ENCODE results near the gene ZNF740. TPM values are rescaled to one million over a fixed set of nuclear protein-coding genes. Genes with fewer than 3 reads are reported as not detected.

Gene ZNF740
- total RNA-seq, 1 donor from 2014 or later = 59.6 TPM

DNA sequence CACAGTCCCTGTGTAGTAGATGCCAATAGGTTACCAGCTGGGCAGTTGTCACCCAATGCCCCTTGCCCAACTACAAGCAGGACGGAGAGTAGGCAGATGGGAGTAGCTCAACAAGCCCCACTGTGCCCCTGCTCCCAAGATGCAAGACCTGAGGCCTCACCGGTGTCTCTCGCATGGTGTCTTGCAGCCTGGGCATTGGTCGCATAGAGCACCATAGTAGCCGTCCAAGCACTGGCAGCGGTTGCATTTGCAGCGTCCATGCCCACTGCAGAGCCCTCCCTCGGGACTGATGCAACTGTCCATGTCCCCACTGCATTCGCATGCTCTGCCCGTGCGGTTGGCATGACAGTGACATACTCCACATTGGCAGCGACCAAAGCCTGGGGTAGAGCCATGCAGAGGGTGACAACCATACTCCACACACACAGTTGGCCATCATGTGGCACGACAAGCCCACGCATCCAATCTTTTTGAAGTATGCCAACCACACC, 12.1 kb downstream of the ZNF740 start:
- TF ChIP-seq, protein P1, sequence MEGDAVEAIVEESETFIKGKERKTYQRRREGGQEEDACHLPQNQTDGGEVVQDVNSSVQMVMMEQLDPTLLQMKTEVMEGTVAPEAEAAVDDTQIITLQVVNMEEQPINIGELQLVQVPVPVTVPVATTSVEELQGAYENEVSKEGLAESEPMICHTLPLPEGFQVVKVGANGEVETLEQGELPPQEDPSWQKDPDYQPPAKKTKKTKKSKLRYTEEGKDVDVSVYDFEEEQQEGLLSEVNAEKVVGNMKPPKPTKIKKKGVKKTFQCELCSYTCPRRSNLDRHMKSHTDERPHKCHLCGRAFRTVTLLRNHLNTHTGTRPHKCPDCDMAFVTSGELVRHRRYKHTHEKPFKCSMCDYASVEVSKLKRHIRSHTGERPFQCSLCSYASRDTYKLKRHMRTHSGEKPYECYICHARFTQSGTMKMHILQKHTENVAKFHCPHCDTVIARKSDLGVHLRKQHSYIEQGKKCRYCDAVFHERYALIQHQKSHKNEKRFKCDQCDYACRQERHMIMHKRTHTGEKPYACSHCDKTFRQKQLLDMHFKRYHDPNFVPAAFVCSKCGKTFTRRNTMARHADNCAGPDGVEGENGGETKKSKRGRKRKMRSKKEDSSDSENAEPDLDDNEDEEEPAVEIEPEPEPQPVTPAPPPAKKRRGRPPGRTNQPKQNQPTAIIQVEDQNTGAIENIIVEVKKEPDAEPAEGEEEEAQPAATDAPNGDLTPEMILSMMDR (conservative IDR thresholded peaks at IDR 0.05) = no peak
- Mint-ChIP-seq H3K4me1 (peaks cover 11% of the 10 kb centered on the region), H3K4me3 (no peak overlapping the region), H3K27ac (ENCODE audit: unreplicated experiment) (peak overlapping the region; percentile 27), H3K27me3 (ENCODE audit: low read depth) (peaks cover 42% of the 10 kb centered on the region), H3K36me3 (ENCODE audit: low read depth) (peaks cover under 1% of the 10 kb centered on the region), H3K9me3 (no peaks in the 10 kb centered on the region)
- no peak for DNase-seq (ENCODE audit: low read depth, low spot score)

DNA sequence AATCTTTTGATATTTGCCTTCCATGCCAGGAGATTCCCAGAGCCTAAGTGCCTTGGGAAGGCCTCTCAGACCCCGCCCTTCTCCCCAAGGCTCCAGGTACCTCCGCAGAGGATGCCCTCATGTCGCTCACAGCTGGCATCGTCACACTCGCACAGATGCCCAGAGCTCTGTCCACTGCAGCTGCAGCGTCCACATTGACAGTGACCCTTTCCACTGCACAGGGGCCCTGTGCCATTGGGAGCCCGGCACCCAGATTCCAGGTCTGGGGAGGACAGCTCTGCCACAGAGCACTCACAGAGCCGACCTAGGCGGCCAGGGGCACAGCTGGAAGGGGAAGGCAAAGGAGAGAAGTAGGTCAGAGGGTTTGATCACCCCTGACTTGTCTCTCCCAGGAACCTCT, 12.5 kb downstream of the ZNF740 start:
- Mint-ChIP-seq H3K4me3 (no peak overlapping the region), H3K9me3 (no peaks in the 10 kb centered on the region), H3K4me1 (peaks cover 11% of the 10 kb centered on the region), H3K27me3 (ENCODE audit: low read depth) (peaks cover 45% of the 10 kb centered on the region), H3K27ac (ENCODE audit: unreplicated experiment) (peak overlapping the region; percentile 27), H3K36me3 (ENCODE audit: low read depth) (no peaks in the 10 kb centered on the region)
- TF ChIP-seq, protein P1 (conservative IDR thresholded peaks at IDR 0.05) = no peak
- no peak for DNase-seq (ENCODE audit: low read depth, low spot score)

DNA sequence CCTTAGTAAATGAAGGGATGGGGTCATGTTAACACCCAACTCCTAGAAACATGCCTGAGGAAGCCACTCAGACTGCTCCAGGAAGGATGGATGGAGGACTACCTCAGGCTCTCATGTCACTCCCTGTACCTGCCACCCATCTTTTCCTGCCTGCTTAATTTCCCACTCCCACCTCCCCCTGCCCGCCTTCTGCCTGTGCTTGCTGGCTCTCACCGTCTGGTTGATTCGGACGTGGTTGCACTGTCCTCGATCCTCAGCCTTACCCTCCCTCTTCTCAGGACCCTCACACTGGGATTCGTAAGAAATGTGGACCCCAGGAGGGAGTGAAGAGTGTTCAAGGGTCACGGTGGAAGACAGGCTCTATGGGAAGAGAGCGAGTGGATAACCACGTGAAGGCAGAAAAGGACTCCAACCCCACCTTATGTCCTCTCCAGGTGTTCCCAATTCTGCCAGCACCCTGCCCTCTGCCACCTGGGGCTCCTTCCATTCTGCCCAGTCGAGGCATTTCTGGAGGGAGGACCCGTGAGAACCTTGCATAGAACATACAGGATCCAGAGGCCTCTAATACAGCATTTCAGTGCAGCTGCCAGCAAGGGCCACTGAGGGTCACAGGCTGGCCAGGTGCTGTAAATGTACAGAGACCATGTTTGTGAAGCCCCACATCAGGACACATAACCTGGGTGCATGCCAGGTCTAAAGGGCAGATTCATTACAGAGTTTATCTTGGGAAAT, 13.6 kb downstream of the ZNF740 start:
- Mint-ChIP-seq H3K4me3 (no peak overlapping the region), H3K4me1 (peaks cover 6% of the 10 kb centered on the region), H3K36me3 (ENCODE audit: low read depth) (no peaks in the 10 kb centered on the region), H3K27me3 (ENCODE audit: low read depth) (peaks cover 56% of the 10 kb centered on the region), H3K27ac (ENCODE audit: unreplicated experiment) (no peak overlapping the region), H3K9me3 (no peaks in the 10 kb centered on the region)
- TF ChIP-seq, protein P1 (conservative IDR thresholded peaks at IDR 0.05) = no peak
- DNase-seq (ENCODE audit: low read depth, low spot score) = no peak

DNA sequence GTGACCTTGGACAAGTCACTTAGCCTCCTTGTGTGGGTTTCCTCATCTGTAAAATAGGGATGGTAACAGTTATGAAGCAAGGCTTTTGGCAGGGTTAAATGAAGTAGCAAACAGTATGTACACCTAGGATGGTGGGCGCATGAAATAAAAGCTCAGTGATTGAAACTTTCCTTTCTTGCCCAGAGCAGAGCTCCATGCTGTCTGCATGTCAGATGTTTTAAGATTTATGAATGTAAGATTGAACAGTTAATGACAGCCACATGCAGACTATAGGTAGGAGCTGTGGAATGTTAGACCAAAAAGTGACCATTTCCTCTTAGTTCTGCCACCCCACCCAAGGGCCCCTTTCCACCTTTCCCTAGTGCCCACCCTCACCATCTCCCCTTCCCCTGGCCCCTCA, 14.5 kb downstream of the ZNF740 start:
- TF ChIP-seq, protein P1 (conservative IDR thresholded peaks at IDR 0.05) = no peak
- no peaks in the 10 kb centered on the region for H3K36me3 Mint-ChIP-seq (ENCODE audit: low read depth)
- no peaks in the 10 kb centered on the region for H3K9me3 Mint-ChIP-seq
- H3K27ac Mint-ChIP-seq (ENCODE audit: unreplicated experiment) = no peak overlapping the region
- peaks cover 62% of the 10 kb centered on the region for H3K27me3 Mint-ChIP-seq (ENCODE audit: low read depth)
- H3K4me3 Mint-ChIP-seq = no peak overlapping the region
- no peak for DNase-seq (ENCODE audit: low read depth, low spot score)
- peaks cover 6% of the 10 kb centered on the region for H3K4me1 Mint-ChIP-seq

DNA sequence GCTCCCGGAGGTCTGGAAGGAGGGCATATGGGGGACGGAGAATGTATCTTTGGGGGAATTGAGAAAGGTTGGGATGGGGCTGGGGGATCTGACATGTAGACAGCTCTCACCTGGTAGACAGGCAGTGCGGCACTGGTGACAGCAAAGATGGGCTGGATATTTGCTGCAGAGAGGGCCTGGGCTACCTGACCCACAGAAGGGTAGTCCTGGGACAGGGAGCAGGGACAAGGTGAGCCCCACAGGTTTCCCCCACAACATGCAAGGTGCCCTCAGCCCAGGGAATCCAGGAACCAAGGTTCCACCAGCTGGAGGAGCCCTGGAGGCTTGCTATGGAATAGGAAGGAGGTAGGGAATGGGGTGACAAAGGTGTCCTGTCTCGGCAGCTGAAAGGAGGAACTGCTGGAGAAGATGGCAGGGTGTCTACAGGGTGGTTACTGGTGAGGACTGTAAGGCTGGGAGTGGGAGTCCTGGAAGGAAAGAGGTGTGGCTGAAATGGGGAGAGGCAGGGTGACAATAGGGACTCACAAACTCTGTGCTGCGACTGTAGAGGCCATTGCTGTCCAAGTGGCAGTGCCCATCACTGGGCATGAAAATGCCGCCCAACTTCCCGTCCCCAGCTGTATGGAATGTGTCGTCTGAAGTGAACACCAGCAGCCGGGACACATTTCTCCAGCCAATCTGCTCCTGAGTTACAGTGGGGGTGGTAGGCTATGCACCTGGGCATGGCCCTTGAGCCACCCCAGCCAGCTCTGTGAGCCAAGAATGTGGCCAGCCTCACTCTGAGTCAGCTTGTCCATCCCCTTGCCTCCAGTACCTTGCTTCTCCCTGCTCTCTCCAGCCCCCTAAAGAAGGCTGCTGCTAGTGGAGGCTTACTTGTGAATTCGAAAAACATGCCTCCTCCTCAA, 15.2 kb downstream of the ZNF740 start:
- H3K4me1 Mint-ChIP-seq = peaks cover 6% of the 10 kb centered on the region
- H3K27ac Mint-ChIP-seq (ENCODE audit: unreplicated experiment) = no peak overlapping the region
- no peaks in the 10 kb centered on the region for H3K36me3 Mint-ChIP-seq (ENCODE audit: low read depth)
- H3K27me3 Mint-ChIP-seq (ENCODE audit: low read depth) = peaks cover 64% of the 10 kb centered on the region
- no peak for DNase-seq (ENCODE audit: low read depth, low spot score)
- H3K4me3 Mint-ChIP-seq = no peak overlapping the region
- TF ChIP-seq, protein P1 (conservative IDR thresholded peaks at IDR 0.05) = no peak
- no peaks in the 10 kb centered on the region for H3K9me3 Mint-ChIP-seq

Data from neural crest cell (in vitro differentiated cells).